Mesenchymal stem cell (in vitro differentiated cells and primary cell): ENCODE results near the gene TES.

ENCODE experiments used
- DNase-seq: peaks from one replicate; pipeline ENCODE4 v3.0.0-alpha.2; 2013
- H2AFZ ChIP-seq: one replicate; pipeline ENCODE4 v1.6.1; 2013; ENCODE audit warnings: low read depth, mild to moderate bottlenecking, control low read depth, inconsistent platforms, low read length, moderate library complexity
- H2AK5ac ChIP-seq: 2 replicates; pipeline ENCODE4 v1.6.1; 2013; ENCODE audit warnings: low read length, moderate library complexity, mild to moderate bottlenecking, inconsistent platforms; ENCODE audit not compliant: severe bottlenecking
- H2BK120ac ChIP-seq: one replicate; pipeline ENCODE4 v1.6.1; 2013; ENCODE audit warnings: low read depth, mild to moderate bottlenecking, inconsistent platforms, low read length, moderate library complexity
- H2BK12ac ChIP-seq, 2 experiments: one replicate each; pipeline ENCODE4 v1.6.1; 2013; ENCODE audit warnings: inconsistent platforms in 2 of 2, low read length in 2 of 2, mild to moderate bottlenecking in 2 of 2, moderate library complexity in 2 of 2, control low read depth in 1 of 2
- H2BK15ac ChIP-seq: one replicate; pipeline ENCODE4 v1.6.1; 2013; ENCODE audit warnings: mild to moderate bottlenecking, low read depth, inconsistent platforms; ENCODE audit not compliant: poor library complexity, severe bottlenecking
- H2BK5ac ChIP-seq: 2 replicates; pipeline ENCODE4 v1.6.1; 2013; ENCODE audit warnings: low read depth, mild to moderate bottlenecking, low read length, control low read depth, inconsistent platforms; ENCODE audit not compliant: poor library complexity, severe bottlenecking
- H3K14ac ChIP-seq, 2 experiments: one replicate each; pipeline ENCODE4 v1.6.1; 2013; ENCODE audit warnings: inconsistent platforms in 2 of 2, low read length in 2 of 2, control low read depth in 1 of 2, mild to moderate bottlenecking in 1 of 2, moderate library complexity in 1 of 2
- H3K18ac ChIP-seq, 2 experiments: one replicate each; pipeline ENCODE4 v1.6.1; 2013; ENCODE audit warnings: inconsistent platforms in 2 of 2, low read length in 2 of 2, control low read depth in 1 of 2, low read depth in 1 of 2, mild to moderate bottlenecking in 1 of 2
- H3K23ac ChIP-seq, 2 experiments: one replicate each; pipeline ENCODE4 v1.6.1; 2013; ENCODE audit warnings: inconsistent platforms in 2 of 2, low read length in 2 of 2, mild to moderate bottlenecking in 2 of 2, moderate library complexity in 2 of 2, control low read depth in 1 of 2
- H3K27ac ChIP-seq: 2 replicates; pipeline ENCODE4 v1.5.1; 2013; ENCODE audit warnings: mild to moderate bottlenecking, moderate library complexity, low read length, control low read depth, inconsistent platforms; ENCODE audit not compliant: poor library complexity, severe bottlenecking
- H3K27me3 ChIP-seq, 2 experiments: 2 replicates each; pipeline versions ENCODE4 v1.6.1 to v1.7.0; 2013; ENCODE audit warnings: low read length in 2 of 2, mild to moderate bottlenecking in 2 of 2, moderate library complexity in 2 of 2, control low read depth in 1 of 2, inconsistent platforms in 1 of 2; ENCODE audit not compliant: control insufficient read depth in 1 of 2, insufficient read depth in 1 of 2
- H3K36me3 ChIP-seq, 2 experiments: 2 replicates each; pipeline versions ENCODE4 v1.6.1 to v1.7.0; 2013; ENCODE audit warnings: low read length in 2 of 2, control low read depth in 1 of 2, inconsistent platforms in 1 of 2, low read depth in 1 of 2, mild to moderate bottlenecking in 1 of 2; ENCODE audit not compliant: insufficient read depth in 2 of 2, control insufficient read depth in 1 of 2
- H3K4ac ChIP-seq, 2 experiments: one replicate each; pipeline ENCODE4 v1.6.1; 2013; ENCODE audit warnings: inconsistent platforms in 2 of 2, low read length in 2 of 2, mild to moderate bottlenecking in 2 of 2, moderate library complexity in 2 of 2, control low read depth in 1 of 2, low read depth in 1 of 2
- H3K4me1 ChIP-seq: 2 replicates; pipeline ENCODE4 v1.6.1; 2013; ENCODE audit warnings: low read depth, low read length, control low read depth; ENCODE audit not compliant: control insufficient read depth, insufficient read depth
- H3K4me2 ChIP-seq: 2 replicates; pipeline ENCODE4 v1.6.1; 2013; ENCODE audit warnings: low read length, mild to moderate bottlenecking, inconsistent platforms; ENCODE audit not compliant: poor library complexity, severe bottlenecking
- H3K4me3 ChIP-seq, 2 experiments: 2 replicates each; pipeline versions ENCODE4 v1.5.1 to v1.7.0; 2013; ENCODE audit warnings: low read length in 2 of 2, mild to moderate bottlenecking in 2 of 2, control low read depth in 1 of 2, low read depth in 1 of 2; ENCODE audit not compliant: insufficient read depth in 1 of 2
- H3K79me1 ChIP-seq: replicated peaks from 2 replicates; pipeline ENCODE4 v1.6.1; 2013; ENCODE audit warnings: mild to moderate bottlenecking, control low read depth, low read length, inconsistent platforms; ENCODE audit not compliant: poor library complexity, severe bottlenecking
- H3K9ac ChIP-seq: 2 replicates; pipeline ENCODE4 v1.7.0; 2013; ENCODE audit warnings: mild to moderate bottlenecking, low read length, moderate library complexity
- H3K9me3 ChIP-seq: 2 replicates; pipeline ENCODE4 v1.7.0; 2013; ENCODE audit warnings: mild to moderate bottlenecking, low read length; ENCODE audit not compliant: control insufficient read depth
- H4K8ac ChIP-seq: one replicate; pipeline ENCODE4 v1.6.1; 2013; ENCODE audit warnings: inconsistent platforms, mild to moderate bottlenecking, low read length, moderate library complexity
- H4K91ac ChIP-seq: one replicate; pipeline ENCODE4 v1.6.1; 2013; ENCODE audit warnings: mild to moderate bottlenecking, low read length, inconsistent platforms
- WGBS: methylation state at CpG from one replicate; pipeline ENCODE4 v1.1.7; 2013; ENCODE audit warnings: mixed read lengths; 5-methylcytosine and 5-hydroxymethylcytosine counted together

TES gene

GRCh38 chr7:116215551-116215950 lies 5.2 kb downstream of the TES start:
- Histone ChIP-seq H2BK5ac (no peak overlapping the region), H3K4me3 (no peak overlapping the region), H3K23ac (no peak overlapping the region), H4K91ac (no peak overlapping the region), H2AK5ac (no peak overlapping the region), H2AFZ (no peak overlapping the region), H3K18ac (peak overlapping the region in 1 of 2 experiments; percentile 45), H3K9ac (no peak overlapping the region), H2BK12ac (no peak overlapping the region), H3K36me3 (no peaks in the 10 kb centered on the region), H3K9me3 (no peaks in the 10 kb centered on the region), H3K4me1 (no peaks in the 10 kb centered on the region), H3K14ac (no peak overlapping the region), H4K8ac (no peak overlapping the region), H3K27me3 (no peaks in the 10 kb centered on the region), H2BK120ac (no peak overlapping the region), H3K4me2 (no peak overlapping the region), H3K79me1 (peaks cover 2% of the 10 kb centered on the region), H3K27ac (no peak overlapping the region), H2BK15ac (no peak overlapping the region), H3K4ac (no peak overlapping the region)
- 79% methylated on average over 2 of the region's 2 CpGs for WGBS
- no peak for DNase-seq

DNA sequence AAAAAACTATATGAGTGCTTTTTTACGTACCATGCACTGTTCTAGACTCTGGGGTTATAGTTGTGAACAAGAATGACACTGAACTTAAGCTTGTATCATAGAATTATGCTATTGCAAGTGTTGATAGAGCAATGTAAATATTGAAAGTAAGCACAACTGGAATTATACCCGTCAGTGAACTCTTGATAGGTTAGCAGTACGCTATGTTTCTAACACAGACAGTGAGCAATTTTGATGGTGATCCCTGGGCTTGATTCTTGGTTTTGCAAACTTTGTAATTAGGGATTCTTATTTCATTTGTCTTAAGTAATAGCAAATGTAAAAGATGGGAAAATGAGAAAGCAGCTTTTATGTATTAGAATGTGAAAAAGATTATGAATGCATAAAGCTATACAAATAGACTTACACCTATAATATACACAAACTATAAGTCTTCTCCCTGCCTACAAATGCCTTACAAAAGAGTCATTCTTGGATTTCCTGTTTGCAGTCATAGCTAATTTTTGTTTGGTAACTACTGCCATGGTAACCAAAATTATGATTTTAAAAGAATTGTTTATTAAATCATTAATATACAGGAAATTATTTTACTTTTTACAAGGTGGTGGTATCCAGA lies 6.7 kb downstream of the TES start:
- H2BK120ac ChIP-seq: no peak overlapping the region
- no peaks in the 10 kb centered on the region for H3K36me3 ChIP-seq
- no peak overlapping the region for H4K91ac ChIP-seq
- no peaks in the 10 kb centered on the region for H3K27me3 ChIP-seq
- no peak overlapping the region for H3K23ac ChIP-seq
- H2BK5ac ChIP-seq: no peak overlapping the region
- DNase-seq: peak; percentile 74
- H3K9ac ChIP-seq: peak overlapping the region; percentile 66
- H3K18ac ChIP-seq: no peak overlapping the region
- H3K4me3 ChIP-seq: no peak overlapping the region
- no peak overlapping the region for H3K27ac ChIP-seq
- H2AFZ ChIP-seq: no peak overlapping the region
- H3K4ac ChIP-seq: no peak overlapping the region
- peaks cover 7% of the 10 kb centered on the region for H3K79me1 ChIP-seq
- H4K8ac ChIP-seq: no peak overlapping the region
- no peak overlapping the region for H2BK15ac ChIP-seq
- no peak overlapping the region for H2AK5ac ChIP-seq
- WGBS: 33% methylated on average over 3 of the region's 3 CpGs
- H3K9me3 ChIP-seq: no peaks in the 10 kb centered on the region
- H3K14ac ChIP-seq: no peak overlapping the region
- H3K4me1 ChIP-seq: no peaks in the 10 kb centered on the region
- H3K4me2 ChIP-seq: no peak overlapping the region
- no peak overlapping the region for H2BK12ac ChIP-seq

- H3K14ac ChIP-seq: no peak overlapping the region
- H2AFZ ChIP-seq: no peak overlapping the region
- no peaks in the 10 kb centered on the region for H3K27me3 ChIP-seq
- H3K4ac ChIP-seq: no peak overlapping the region
- H2BK12ac ChIP-seq: no peak overlapping the region
- H3K9me3 ChIP-seq: no peaks in the 10 kb centered on the region
- peak overlapping the region; percentile 66 for H3K9ac ChIP-seq
- no peak overlapping the region for H3K4me2 ChIP-seq
- no peak overlapping the region for H4K91ac ChIP-seq
- no peak overlapping the region for H2BK120ac ChIP-seq
- H3K4me1 ChIP-seq: no peaks in the 10 kb centered on the region
- H3K4me3 ChIP-seq: no peak overlapping the region
- no peak overlapping the region for H2BK5ac ChIP-seq
- H3K79me1 ChIP-seq: peaks cover 10% of the 10 kb centered on the region
- no peak overlapping the region for H3K27ac ChIP-seq
- no peak overlapping the region for H2BK15ac ChIP-seq
- H3K36me3 ChIP-seq: no peaks in the 10 kb centered on the region
- 8% methylated on average over 2 of the region's 4 CpGs for WGBS
- peak; percentile 92 for DNase-seq
- no peak overlapping the region for H2AK5ac ChIP-seq
- H4K8ac ChIP-seq: no peak overlapping the region
- H3K18ac ChIP-seq: no peak overlapping the region
- no peak overlapping the region for H3K23ac ChIP-seq
Observed at GRCh38 chr7:116218051-116218645, 7.8 kb downstream of the TES start.

- H2BK15ac ChIP-seq: no peak overlapping the region
- no peak overlapping the region for H3K4me3 ChIP-seq
- H3K4me1 ChIP-seq: no peaks in the 10 kb centered on the region
- no peaks in the 10 kb centered on the region for H3K36me3 ChIP-seq
- no peak overlapping the region for H4K8ac ChIP-seq
- H4K91ac ChIP-seq: no peak overlapping the region
- no peak overlapping the region for H2AK5ac ChIP-seq
- H2BK120ac ChIP-seq: no peak overlapping the region
- no peak overlapping the region for H3K4me2 ChIP-seq
- H3K79me1 ChIP-seq: peaks cover 10% of the 10 kb centered on the region
- H3K14ac ChIP-seq: no peak overlapping the region
- no peak for DNase-seq
- H2BK5ac ChIP-seq: no peak overlapping the region
- no peak overlapping the region for H3K27ac ChIP-seq
- peak overlapping the region; percentile 66 for H3K9ac ChIP-seq
- H3K23ac ChIP-seq: no peak overlapping the region
- H2BK12ac ChIP-seq: no peak overlapping the region
- no peaks in the 10 kb centered on the region for H3K27me3 ChIP-seq
- no CpG with 5 or more reads among the region's 1 CpG for WGBS
- no peak overlapping the region for H3K4ac ChIP-seq
- H2AFZ ChIP-seq: no peak overlapping the region
- H3K9me3 ChIP-seq: no peaks in the 10 kb centered on the region
- H3K18ac ChIP-seq: no peak overlapping the region
Observed at GRCh38 chr7:116218747-116219146, 8.4 kb downstream of the TES start.
